Progenitor cell of endocrine pancreas (in vitro differentiated cells): ENCODE data around the gene COL19A1. TPM values are rescaled to one million over a fixed set of nuclear protein-coding genes. Genes with fewer than 3 reads are reported as not detected.
"Not testable (repeated sequence)": the region's sequence is repeated elsewhere in the genome, so short reads cannot be mapped to it uniquely, and the experiment has no call there.

Experiments
- DNase-seq: peaks from one replicate; pipeline ENCODE4 v3.0.0; 2021; ENCODE audit warnings: low spot score; ENCODE audit not compliant: unreplicated experiment
- H3K27ac Mint-ChIP-seq: 2 replicates; pipeline ENCODE4 v1.8.0; 2021; ENCODE audit warnings: mild to moderate bottlenecking, moderate library complexity, mixed read lengths
- H3K27me3 Mint-ChIP-seq: 2 replicates; pipeline ENCODE4 v1.8.0; 2021; ENCODE audit warnings: mixed read lengths
- H3K36me3 Mint-ChIP-seq: 2 replicates; pipeline ENCODE4 v1.8.0; 2022; ENCODE audit warnings: mixed read lengths; ENCODE audit not compliant: insufficient read depth
- H3K4me1 Mint-ChIP-seq: 2 replicates; pipeline ENCODE4 v1.8.0; 2021; ENCODE audit warnings: low read depth, mixed read lengths
- H3K4me3 Mint-ChIP-seq: 2 replicates; pipeline ENCODE4 v1.8.0; 2021; ENCODE audit warnings: low read depth, mild to moderate bottlenecking, moderate library complexity, mixed read lengths
- H3K9me3 Mint-ChIP-seq: 2 replicates; pipeline ENCODE4 v1.8.0; 2021; ENCODE audit warnings: low read depth, mixed read lengths
- CTCF ChIP-seq: fragments of 200-600 bp; sonication (generic); IDR thresholded peaks from one replicate; pipeline ENCODE4 v1.5.0; 2021; ENCODE audit warnings: antibody characterized with exemption, mild to moderate bottlenecking; ENCODE audit not compliant: unreplicated experiment
- total RNA-seq: library from RNA; stranded (reverse); gene quantifications from 2 replicates; pipeline ENCODE4 v1.2.1, GENCODE V29; 2021

COL19A1 gene
- total RNA-seq, 1 donor from 2014 or later: 2.3 TPM

- H3K27ac Mint-ChIP-seq: no peak overlapping the region
- peaks cover 16% of the 10 kb centered on the region for H3K9me3 Mint-ChIP-seq
- H3K4me3 Mint-ChIP-seq: no peak overlapping the region
These were observed 127.9 kb downstream of the COL19A1 start for GRCh38 chr6:69994251-69994650.

GRCh38 chr6:70008189-70008588, 141.8 kb downstream of the COL19A1 start:
- Mint-ChIP-seq H3K36me3 (peaks cover 12% of the 10 kb centered on the region), H3K27me3 (no peaks in the 10 kb centered on the region), H3K4me1 (no peaks in the 10 kb centered on the region), H3K27ac (no peak overlapping the region), H3K9me3 (peaks cover 35% of the 10 kb centered on the region), H3K4me3 (no peak overlapping the region)
- no peak for DNase-seq
- TF ChIP-seq CTCF: no peak

More at GRCh38 chr6:69994251-69994650, 127.9 kb downstream of the COL19A1 start:
- no peak for DNase-seq
- H3K36me3 Mint-ChIP-seq: no peaks in the 10 kb centered on the region
- no peaks in the 10 kb centered on the region for H3K27me3 Mint-ChIP-seq
- no peaks in the 10 kb centered on the region for H3K4me1 Mint-ChIP-seq
- no peak for TF ChIP-seq CTCF

- H3K27me3 Mint-ChIP-seq, H3K4me1 Mint-ChIP-seq, H3K36me3 Mint-ChIP-seq, DNase-seq, H3K27ac Mint-ChIP-seq, H3K4me3 Mint-ChIP-seq: not testable (repeated sequence)
- H3K9me3 Mint-ChIP-seq: peaks cover 20% of the 10 kb centered on the region
These were observed 144.0 kb downstream of the COL19A1 start for GRCh38 chr6:70010339-70010738.

GRCh38 chr6:70023201-70023600, 156.8 kb downstream of the COL19A1 start:
- not testable (repeated sequence) for DNase-seq, H3K36me3 Mint-ChIP-seq, H3K27me3 Mint-ChIP-seq, H3K27ac Mint-ChIP-seq, H3K4me3 Mint-ChIP-seq, H3K4me1 Mint-ChIP-seq, H3K9me3 Mint-ChIP-seq

- DNase-seq: no peak
- Mint-ChIP-seq H3K4me1 (no peaks in the 10 kb centered on the region), H3K27me3 (no peaks in the 10 kb centered on the region), H3K36me3 (no peaks in the 10 kb centered on the region), H3K4me3 (no peak overlapping the region), H3K9me3 (peaks cover 2% of the 10 kb centered on the region), H3K27ac (no peak overlapping the region)
- no peak for TF ChIP-seq CTCF
These were observed 161.9 kb downstream of the COL19A1 start for GRCh38 chr6:70028246-70028645.

GRCh38 chr6:70028926-70029325, 162.6 kb downstream of the COL19A1 start:
- TF ChIP-seq CTCF: no peak
- Mint-ChIP-seq H3K27me3 (no peaks in the 10 kb centered on the region), H3K27ac (no peak overlapping the region), H3K36me3 (no peaks in the 10 kb centered on the region), H3K9me3 (peaks cover 2% of the 10 kb centered on the region), H3K4me1 (no peaks in the 10 kb centered on the region), H3K4me3 (no peak overlapping the region)
- DNase-seq: no peak
